ENCODE measurements around the gene SAMD4A. TPM values are rescaled to one million over a fixed set of nuclear protein-coding genes. Genes with fewer than 3 reads are reported as not detected.

Gene SAMD4A
- total and polyA plus RNA-seq, 2 donors (not counting 1 experiment from before 2014, with no cell fraction given) = 9.3 to 39.8 TPM

GRCh38 chr14:54568821-54569595, 2.1 kb downstream of the SAMD4A start:
- Histone ChIP-seq H2AFZ (ENCODE audit: low read length) (no peak overlapping the region), H3K9me3 (ENCODE audit: control insufficient read depth, insufficient read depth, low read depth, low read length) (no peaks in the 10 kb centered on the region), H3K36me3 (ENCODE audit: control insufficient read depth, insufficient read depth, low read length) (peaks cover 4% of the 10 kb centered on the region), H3K4me2 (ENCODE audit: extremely low read depth, insufficient read depth, low read length) (peak overlapping the region; percentile 88), H3K27ac (ENCODE audit: insufficient read depth, low read length) (peak overlapping the region; percentile 69), H3K27me3 (ENCODE audit: control insufficient read depth, insufficient read depth, low read length) (no peaks in the 10 kb centered on the region), H3K79me2 (ENCODE audit: control insufficient read depth, insufficient read depth, low read length) (peaks cover 74% of the 10 kb centered on the region), H4K20me1 (ENCODE audit: control insufficient read depth, extremely low read depth, insufficient read depth, low read length) (no peaks in the 10 kb centered on the region), H3K4me3 (replicated peaks in 1 of 4; ENCODE audit: control extremely low read depth in 1 of 4, insufficient read depth in 1 of 4, low read depth in 3 of 4, low read length in 4 of 4) (peak overlapping the region; percentile 59 to 88 (median 76)), H3K4me1 (ENCODE audit: control insufficient read depth, extremely low read depth, insufficient read depth, low read length) (peaks cover 14% of the 10 kb centered on the region), H3K9ac (ENCODE audit: insufficient read depth, low read length) (peak overlapping the region; percentile 40)
- no peak for TF ChIP-seq EZH2 (IDR thresholded peaks at IDR 0.05; ENCODE audit: low read length, missing control alignments)
- no peak for TF ChIP-seq CTCF (conservative IDR thresholded peaks at IDR 0.05 in 1 of 2, IDR thresholded peaks at IDR 0.05 in 1 of 2; ENCODE audit: low read depth in 1 of 2, low read length in 2 of 2)
- peak; percentile 45 to 51 for DNase-seq (ENCODE audit: low read depth in 2 of 2)

GRCh38 chr14:54570047-54570446, 3.1 kb downstream of the SAMD4A start:
- Histone ChIP-seq H3K4me3 (replicated peaks in 1 of 4; ENCODE audit: control extremely low read depth in 1 of 4, insufficient read depth in 1 of 4, low read depth in 3 of 4, low read length in 4 of 4) (peak overlapping the region; percentile 39 to 88 (median 76)), H3K79me2 (ENCODE audit: control insufficient read depth, insufficient read depth, low read length) (peaks cover 84% of the 10 kb centered on the region), H3K9me3 (ENCODE audit: control insufficient read depth, insufficient read depth, low read depth, low read length) (no peaks in the 10 kb centered on the region), H3K9ac (ENCODE audit: insufficient read depth, low read length) (peak overlapping the region; percentile 37), H2AFZ (ENCODE audit: low read length) (no peak overlapping the region), H4K20me1 (ENCODE audit: control insufficient read depth, extremely low read depth, insufficient read depth, low read length) (no peaks in the 10 kb centered on the region), H3K36me3 (ENCODE audit: control insufficient read depth, insufficient read depth, low read length) (peaks cover 4% of the 10 kb centered on the region), H3K4me2 (ENCODE audit: extremely low read depth, insufficient read depth, low read length) (peak overlapping the region; percentile 88), H3K4me1 (ENCODE audit: control insufficient read depth, extremely low read depth, insufficient read depth, low read length) (peaks cover 14% of the 10 kb centered on the region), H3K27me3 (ENCODE audit: control insufficient read depth, insufficient read depth, low read length) (no peaks in the 10 kb centered on the region), H3K27ac (ENCODE audit: insufficient read depth, low read length) (peak overlapping the region; percentile 69)
- TF ChIP-seq CTCF (conservative IDR thresholded peaks at IDR 0.05 in 1 of 2, IDR thresholded peaks at IDR 0.05 in 1 of 2; ENCODE audit: low read depth in 1 of 2, low read length in 2 of 2) (no peak), EZH2 (IDR thresholded peaks at IDR 0.05; ENCODE audit: low read length, missing control alignments) (no peak)
- DNase-seq (ENCODE audit: low read depth in 2 of 2) = no peak

GRCh38 chr14:54570631-54571415, 3.9 kb downstream of the SAMD4A start:
- H2AFZ ChIP-seq (ENCODE audit: low read length) = no peak overlapping the region
- peak; percentile 92 for DNase-seq (ENCODE audit: low read depth in 2 of 2)
- TF ChIP-seq CTCF (conservative IDR thresholded peaks at IDR 0.05 in 1 of 2, IDR thresholded peaks at IDR 0.05 in 1 of 2; ENCODE audit: low read depth in 1 of 2, low read length in 2 of 2) (no peak), EZH2 (IDR thresholded peaks at IDR 0.05; ENCODE audit: low read length, missing control alignments) (no peak)

More at GRCh38 chr14:54570631-54571415, 3.9 kb downstream of the SAMD4A start:
- no peaks in the 10 kb centered on the region for H3K9me3 ChIP-seq (ENCODE audit: control insufficient read depth, insufficient read depth, low read depth, low read length)
- peak overlapping the region; percentile 39 to 88 (median 76) for H3K4me3 ChIP-seq (replicated peaks in 1 of 4; ENCODE audit: control extremely low read depth in 1 of 4, insufficient read depth in 1 of 4, low read depth in 3 of 4, low read length in 4 of 4)
- peaks cover 4% of the 10 kb centered on the region for H3K36me3 ChIP-seq (ENCODE audit: control insufficient read depth, insufficient read depth, low read length)
- peaks cover 92% of the 10 kb centered on the region for H3K79me2 ChIP-seq (ENCODE audit: control insufficient read depth, insufficient read depth, low read length)
- peak overlapping the region; percentile 88 for H3K4me2 ChIP-seq (ENCODE audit: extremely low read depth, insufficient read depth, low read length)
- no peaks in the 10 kb centered on the region for H3K27me3 ChIP-seq (ENCODE audit: control insufficient read depth, insufficient read depth, low read length)
- peaks cover 17% of the 10 kb centered on the region for H3K4me1 ChIP-seq (ENCODE audit: control insufficient read depth, extremely low read depth, insufficient read depth, low read length)
- H3K27ac ChIP-seq (ENCODE audit: insufficient read depth, low read length) = peak overlapping the region; percentile 69
- H4K20me1 ChIP-seq (ENCODE audit: control insufficient read depth, extremely low read depth, insufficient read depth, low read length) = no peaks in the 10 kb centered on the region
- H3K9ac ChIP-seq (ENCODE audit: insufficient read depth, low read length) = peak overlapping the region; percentile 37

Measured in fibroblast of lung (primary cell).